Measurements from ENCODE around the gene LTBP2.

GRCh38 chr14:74475678-74476077, 136.4 kb downstream of the LTBP2 start:
- TF ChIP-seq CTCF (IDR thresholded peaks at IDR 0.05 in 4 of 5, conservative IDR thresholded peaks at IDR 0.05 in 1 of 5) (no peak), POLR2A (IDR thresholded peaks at IDR 0.05) (no peak)
